ENCODE data around the gene MEGF11.

- TF ChIP-seq EZH2phosphoT487 (IDR thresholded peaks at IDR 0.05; ENCODE audit: borderline replicate concordance, low read length) (no peak), EZH2 (IDR thresholded peaks at IDR 0.05; ENCODE audit: low read length, unreplicated experiment) (no peak)
- TF ChIP-seq, protein P1, sequence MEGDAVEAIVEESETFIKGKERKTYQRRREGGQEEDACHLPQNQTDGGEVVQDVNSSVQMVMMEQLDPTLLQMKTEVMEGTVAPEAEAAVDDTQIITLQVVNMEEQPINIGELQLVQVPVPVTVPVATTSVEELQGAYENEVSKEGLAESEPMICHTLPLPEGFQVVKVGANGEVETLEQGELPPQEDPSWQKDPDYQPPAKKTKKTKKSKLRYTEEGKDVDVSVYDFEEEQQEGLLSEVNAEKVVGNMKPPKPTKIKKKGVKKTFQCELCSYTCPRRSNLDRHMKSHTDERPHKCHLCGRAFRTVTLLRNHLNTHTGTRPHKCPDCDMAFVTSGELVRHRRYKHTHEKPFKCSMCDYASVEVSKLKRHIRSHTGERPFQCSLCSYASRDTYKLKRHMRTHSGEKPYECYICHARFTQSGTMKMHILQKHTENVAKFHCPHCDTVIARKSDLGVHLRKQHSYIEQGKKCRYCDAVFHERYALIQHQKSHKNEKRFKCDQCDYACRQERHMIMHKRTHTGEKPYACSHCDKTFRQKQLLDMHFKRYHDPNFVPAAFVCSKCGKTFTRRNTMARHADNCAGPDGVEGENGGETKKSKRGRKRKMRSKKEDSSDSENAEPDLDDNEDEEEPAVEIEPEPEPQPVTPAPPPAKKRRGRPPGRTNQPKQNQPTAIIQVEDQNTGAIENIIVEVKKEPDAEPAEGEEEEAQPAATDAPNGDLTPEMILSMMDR (conservative IDR thresholded peaks at IDR 0.05; ENCODE audit: low read depth, low read length): no peak
Measured at GRCh38 chr15:65920825-65921309, 332.7 kb downstream of the MEGF11 start.
